NCI-H2227 treated with DMSO at 0.1 percent for 48 hours (cell line): ENCODE results near the gene RANGAP1.

ENCODE experiments used
- DNase-seq: peaks from one replicate; lab custom pipeline; 2025; lab: John Stamatoyannopoulos, UW

The RANGAP1 gene

GRCh38 chr22:41257696-41258095 is 28.3 kb downstream of the RANGAP1 start:
- DNase-seq, result no peak

GRCh38 chr22:41256254-41257253 is 29.4 kb downstream of the RANGAP1 start:
- DNase-seq, result no peak

- DNase-seq, result no peak
Measured at GRCh38 chr22:41254230-41254629, 31.8 kb downstream of the RANGAP1 start.

GRCh38 chr22:41252365-41252764 is 33.6 kb downstream of the RANGAP1 start:
- no peak for DNase-seq

GRCh38 chr22:41250127-41250526 is 35.9 kb downstream of the RANGAP1 start:
- no peak for DNase-seq

GRCh38 chr22:41249442-41249841 is 36.5 kb downstream of the RANGAP1 start:
- DNase-seq, result no peak

- DNase-seq, result no peak
Measured at GRCh38 chr22:41248758-41249157, 37.2 kb downstream of the RANGAP1 start.

GRCh38 chr22:41248314-41248713 is 37.7 kb downstream of the RANGAP1 start:
- no peak for DNase-seq

- DNase-seq, result no peak
Measured at GRCh38 chr22:41247703-41248102, 38.3 kb downstream of the RANGAP1 start.

GRCh38 chr22:41245917-41246499 is 40.0 kb downstream of the RANGAP1 start:
- DNase-seq, result no peak

GRCh38 chr22:41243361-41243760 is 42.6 kb downstream of the RANGAP1 start:
- no peak for DNase-seq

GRCh38 chr22:41242396-41243117 is 43.4 kb downstream of the RANGAP1 start:
- DNase-seq, result no peak

- no peak for DNase-seq
Measured at GRCh38 chr22:41241133-41241676, 44.8 kb downstream of the RANGAP1 start.

GRCh38 chr22:41240377-41241132 is 45.4 kb downstream of the RANGAP1 start, which contains the start of gene CHADL:
Gene CHADL, minus strand, starts transcription at chr22:41240931. Its CDS starts 50 bp downstream, at chr22:41240881.
- no peak for DNase-seq

GRCh38 chr22:41239443-41240128 is 46.4 kb downstream of the RANGAP1 start:
- DNase-seq, result no peak

- no peak for DNase-seq
Measured at GRCh38 chr22:41238570-41239442, 47.2 kb downstream of the RANGAP1 start.

GRCh38 chr22:41237707-41238569 is 48.0 kb downstream of the RANGAP1 start:
- no peak for DNase-seq

- no peak for DNase-seq
Measured at GRCh38 chr22:41237036-41237706, 48.8 kb downstream of the RANGAP1 start.
